K562 (cell line): Measurements from ENCODE around the gene C19orf67. TPM values are rescaled to one million over a fixed set of nuclear protein-coding genes. Genes with fewer than 3 reads are reported as not detected.
A peak's percentile ranks its signal among the peaks of the same experiment; 100 is the strongest.

Source experiments
- ATF6 ChIP-seq: sonication (generic); formaldehyde crosslinking; IDR thresholded peaks from 2 replicates; pipeline ENCODE4 v1.4.0; 2020; ENCODE audit warnings: mild to moderate bottlenecking, missing genetic modification reagents
- CLOCK ChIP-seq: fragments of 250-450 bp; sonication (Bioruptor Pico); IDR thresholded peaks from 2 replicates; pipeline ENCODE4 v1.4.0; 2020; ENCODE audit warnings: mild to moderate bottlenecking, moderate library complexity, borderline replicate concordance
- CXXC5 ChIP-seq: fragments of 250-450 bp; sonication (Bioruptor Pico); IDR thresholded peaks from 2 replicates; pipeline ENCODE4 v1.8.0; 2022; ENCODE audit warnings: inconsistent platforms, mild to moderate bottlenecking, moderate library complexity
- FOXO4 ChIP-seq: fragments of 450-650 bp; formaldehyde crosslinking; IDR thresholded peaks from 2 replicates; pipeline ENCODE4 v1.4.0; 2020; ENCODE audit warnings: mild to moderate bottlenecking, moderate library complexity
- ILK ChIP-seq: fragments of 450-650 bp; IDR thresholded peaks from 2 replicates; pipeline ENCODE4 v1.6.1; 2016; ENCODE audit warnings: missing genetic modification characterization, low read depth, mild to moderate bottlenecking, missing compliant biosample characterization, moderate library complexity, borderline replicate concordance
- IRF2 ChIP-seq: sonication (generic); formaldehyde crosslinking; IDR thresholded peaks from 2 replicates; pipeline ENCODE4 v1.8.1; 2022; ENCODE audit warnings: mild to moderate bottlenecking, missing genetic modification reagents
- LARP7 ChIP-seq: fragments of 450-650 bp; IDR thresholded peaks from 2 replicates; pipeline ENCODE4 v1.6.1; 2016
- MAFK ChIP-seq: IDR thresholded peaks from 2 replicates; pipeline ENCODE4 v1.6.1; 2011; ENCODE audit warnings: low read length, improper control_type of control experiment
- MCM5 ChIP-seq: fragments of 450-650 bp; IDR thresholded peaks from 2 replicates; pipeline ENCODE4 v1.6.1; 2016; ENCODE audit warnings: low read depth
- MEF2D ChIP-seq: conservative IDR thresholded peaks from 2 replicates; pipeline ENCODE4 v1.6.1; 2016; ENCODE audit warnings: low read depth, missing genetic modification characterization, missing compliant biosample characterization
- PTRF ChIP-seq: fragments of 450-650 bp; IDR thresholded peaks from 2 replicates; pipeline ENCODE4 v1.6.1; 2016; ENCODE audit warnings: mild to moderate bottlenecking, missing genetic modification characterization, missing compliant biosample characterization
- SP2 ChIP-seq: IDR thresholded peaks from 2 replicates; pipeline ENCODE4 v1.6.1; 2011; ENCODE audit warnings: mild to moderate bottlenecking, low read depth, low read length, moderate library complexity; ENCODE audit not compliant: poor library complexity, severe bottlenecking; ENCODE audit errors: extremely low read depth
- SUPT5H ChIP-seq: fragments of 450-650 bp; IDR thresholded peaks from 2 replicates; pipeline ENCODE4 v1.6.1; 2016
- TCF7L2 ChIP-seq: fragments of 150-350 bp; IDR thresholded peaks from 2 replicates; pipeline ENCODE4 v1.6.1; 2016; ENCODE audit warnings: low read depth, mild to moderate bottlenecking, low read length, moderate library complexity
- THAP7 ChIP-seq: fragments of 250-450 bp; sonication (Bioruptor Pico); IDR thresholded peaks from 2 replicates; pipeline ENCODE4 v1.5.0; 2021
- ZMIZ1 ChIP-seq, 2 experiments: fragments of 150-350 bp in 1 of 2; IDR thresholded peaks; 2 replicates each; pipeline ENCODE4 v1.6.1; 2012 to 2016; ENCODE audit warnings: low read depth in 2 of 2, low read length in 2 of 2, mild to moderate bottlenecking in 1 of 2, moderate library complexity in 1 of 2
- ZNF57 ChIP-seq: fragments of 450-650 bp; formaldehyde crosslinking; IDR thresholded peaks from 2 replicates; pipeline ENCODE4 v1.4.0; 2020; ENCODE audit warnings: mild to moderate bottlenecking, moderate library complexity
- polyA plus RNA-seq, 8 experiments: library from polyadenylated mRNA; depleted of rRNA in 4 of 8; stranded (reverse) in 5 of 8; unstranded in 3 of 8; fragments of >200 nt; fragmentation: Nextera tagmentation in 2 of 8; fragmentation: Illumina TruSeq in 1 of 8; extraction: Ambion mirVana in 2 of 8; extraction: Trizol in 1 of 8; gene quantifications; 2 replicates each; pipeline versions ENCODE4 v1.2.1 to v1.2.3, GENCODE V29; 2011 to 2014; ENCODE audit warnings: inconsistent platforms in 1 of 8, missing spikeins in 1 of 8
- total RNA-seq, 7 experiments: library from RNA; depleted of rRNA in 6 of 7; stranded (reverse); fragments of >200 nt in 6 of 7; fragmentation: Illumina TruSeq in 2 of 7; extraction: Trizol in 2 of 7; gene quantifications; 2 replicates each; pipeline versions ENCODE4 v1.2.1 to v1.2.3, GENCODE V29; 2011 to 2021; ENCODE audit warnings: low replicate concordance in 1 of 7

The C19orf67 gene
- total and polyA plus RNA-seq, 9 of the 15 experiments (the other 6 are each of a cell fraction or from before 2014, with no cell fraction given) = 0.29 to 1.8 (median 0.51) TPM; not detected in 3

GRCh38 chr19:14118165-14119051 is 32.8 kb upstream of the C19orf67 start (continued):
- TF ChIP-seq MAFK = no peak
- no peak for TF ChIP-seq ATF6 (CRISPR knock-in tag)
- TF ChIP-seq ZMIZ1 (IDR thresholded peaks at IDR 0.05; ENCODE audit: low read depth in 2 of 2, low read length in 2 of 2) = no peak
- TF ChIP-seq TCF7L2 = no peak
- no peak for TF ChIP-seq FOXO4
- no peak for TF ChIP-seq MCM5
- TF ChIP-seq PTRF (tag) = no peak
- TF ChIP-seq IRF2 (CRISPR knock-in tag) = no peak
- TF ChIP-seq SP2 = no peak
- 0 out of 2 replicates have a peak, but pooled peaks have one; percentile 49 for TF ChIP-seq SUPT5H
- no peak for TF ChIP-seq MEF2D
- TF ChIP-seq CXXC5 (CRISPR knock-in tag) = 0 out of 2 replicates have a peak, but pooled peaks have one; percentile 69
- no peak for TF ChIP-seq ILK (tag)
- no peak for TF ChIP-seq LARP7
- TF ChIP-seq THAP7 (CRISPR knock-in tag) = no peak
- no peak for TF ChIP-seq CLOCK
- no peak for TF ChIP-seq ZNF57 (CRISPR knock-in tag)
